Endothelial cell of umbilical vein (primary cell): ENCODE results near the gene XRN1. TPM values are rescaled to one million over a fixed set of nuclear protein-coding genes. Genes with fewer than 3 reads are reported as not detected.

Experiments used
- BruUV-seq: library from RNA; stranded (reverse); fragments of 400-500 nt; replicated peaks from 2 replicates; lab custom pipeline; 2021; lab: Mats Ljungman, UMichigan
- CTCF ChIA-PET: fragments of 300-600, 350-600 bp; sonication (Branson Sonifier 250); formaldehyde crosslinking; loops from one replicate; lab custom pipeline; 2021; ENCODE audit warnings: antibody characterized with exemption, inconsistent platforms; lab: Charles Lee
- POLR2A ChIA-PET: fragments of 300-600, 350-600 bp; sonication (Branson Sonifier 250); formaldehyde crosslinking; loops from one replicate; lab custom pipeline; 2021; ENCODE audit warnings: antibody characterized with exemption, inconsistent platforms; lab: Charles Lee
- DNase-seq: peaks from one replicate; pipeline ENCODE4 v3.0.0-alpha.2; 2011; ENCODE audit warnings: low read depth, low spot score
- FAIRE-seq: peaks from 2 replicates; lab custom pipeline; 2011; peaks lifted over from hg19 to GRCh38; lab: Jason Lieb, UNC
- H2AFZ ChIP-seq: 2 replicates; pipeline ENCODE4 v1.6.0; 2012; ENCODE audit warnings: low read depth, low read length, control low read depth, inconsistent platforms
- H3K27ac ChIP-seq: 2 replicates; pipeline ENCODE4 v1.5.1; 2011; ENCODE audit warnings: low read depth, mild to moderate bottlenecking, control low read depth, low read length, moderate library complexity; ENCODE audit not compliant: insufficient read depth
- H3K27me3 ChIP-seq, 2 experiments: 2 replicates each; pipeline versions ENCODE4 v1.6.0 to v1.6.1; 2011; ENCODE audit warnings: low read length in 2 of 2, mixed read lengths in 1 of 2; ENCODE audit not compliant: control insufficient read depth in 2 of 2, insufficient read depth in 2 of 2
- H3K36me3 ChIP-seq, 2 experiments: 2 replicates in 1 of 2; 3 replicates in 1 of 2; pipeline ENCODE4 v1.5.1; 2011; ENCODE audit warnings: low read length in 2 of 2, mild to moderate bottlenecking in 1 of 2, moderate library complexity in 1 of 2; ENCODE audit not compliant: control insufficient read depth in 2 of 2, insufficient read depth in 2 of 2; ENCODE audit errors: extremely low read depth in 1 of 2
- H3K4me1 ChIP-seq: 3 replicates; pipeline ENCODE4 v1.5.1; 2011; ENCODE audit warnings: mild to moderate bottlenecking, low read length; ENCODE audit not compliant: control insufficient read depth, insufficient read depth; ENCODE audit errors: extremely low read depth
- H3K4me2 ChIP-seq: 2 replicates; pipeline ENCODE4 v1.6.1; 2011; ENCODE audit warnings: low read length, control low read depth, mixed read lengths; ENCODE audit not compliant: insufficient read depth
- H3K4me3 ChIP-seq, 3 experiments: fragments of 200-600 bp in 1 of 3; sonication (generic), shearing (Covaris generic) in 1 of 3; replicated peaks in 1 of 3; 2 replicates each; pipeline ENCODE4 v1.5.1; 2011 to 2016; ENCODE audit warnings: control low read depth in 3 of 3, low read length in 3 of 3, mild to moderate bottlenecking in 2 of 3, inconsistent platforms in 1 of 3, low read depth in 1 of 3, moderate library complexity in 1 of 3; ENCODE audit not compliant: insufficient read depth in 1 of 3
- H3K79me2 ChIP-seq: 2 replicates; pipeline ENCODE4 v1.6.0; 2012; ENCODE audit warnings: low read length, inconsistent platforms; ENCODE audit not compliant: control insufficient read depth, insufficient read depth
- H3K9ac ChIP-seq: replicated peaks from 2 replicates; pipeline ENCODE3; 2011; ENCODE audit warnings: low read length, control low read depth; ENCODE audit not compliant: insufficient read depth; ENCODE audit errors: extremely low read depth
- H3K9me1 ChIP-seq: replicated peaks from 3 replicates; pipeline ENCODE4 v1.6.0; 2011; ENCODE audit warnings: mild to moderate bottlenecking, low read length; ENCODE audit not compliant: control insufficient read depth, insufficient read depth; ENCODE audit errors: extremely low read depth
- H3K9me3 ChIP-seq: replicated peaks from 2 replicates; pipeline ENCODE4 v1.5.1; 2012; ENCODE audit warnings: low read length, inconsistent platforms; ENCODE audit not compliant: control insufficient read depth, insufficient read depth
- H4K20me1 ChIP-seq: replicated peaks from 2 replicates; pipeline ENCODE3; 2011; ENCODE audit warnings: mild to moderate bottlenecking, low read length; ENCODE audit not compliant: control insufficient read depth, insufficient read depth; ENCODE audit errors: extremely low read depth
- EZH2 ChIP-seq: IDR thresholded peaks from 2 replicates; pipeline ENCODE4 v1.6.1; 2012; ENCODE audit warnings: borderline replicate concordance, low read depth, mild to moderate bottlenecking, moderate library complexity, low read length, inconsistent platforms; ENCODE audit not compliant: severe bottlenecking
- FOS ChIP-seq: IDR thresholded peaks from 2 replicates; pipeline ENCODE4 v1.6.1; 2011; ENCODE audit warnings: mild to moderate bottlenecking, low read length, moderate library complexity, borderline replicate concordance; ENCODE audit not compliant: insufficient read depth
- GATA2 ChIP-seq: IDR thresholded peaks from 2 replicates; pipeline ENCODE4 v1.7.0; 2011; ENCODE audit warnings: low read depth, mild to moderate bottlenecking, moderate library complexity, mixed read lengths, low read length; ENCODE audit not compliant: insufficient read length, insufficient read depth
- JUN ChIP-seq: IDR thresholded peaks from 2 replicates; pipeline ENCODE4 v1.6.1; 2011; ENCODE audit warnings: borderline replicate concordance, low read depth; ENCODE audit not compliant: insufficient read length, insufficient read depth
- MAX ChIP-seq: IDR thresholded peaks from 2 replicates; pipeline ENCODE4 v1.6.1; 2011; ENCODE audit not compliant: insufficient read depth, insufficient read length
- MYC ChIP-seq: IDR thresholded peaks from one replicate; pipeline ENCODE4 v1.6.1; 2011; ENCODE audit warnings: mild to moderate bottlenecking, low read depth, low read length
- POLR2A ChIP-seq: IDR thresholded peaks from 2 replicates; pipeline ENCODE4 v1.6.1; 2012; ENCODE audit warnings: low read depth, mild to moderate bottlenecking, control low read depth, low read length
- POLR2AphosphoS5 ChIP-seq: IDR thresholded peaks from 2 replicates; pipeline ENCODE4 v1.6.1; 2012; ENCODE audit warnings: low read depth, mild to moderate bottlenecking, control low read depth, low read length, moderate library complexity; ENCODE audit not compliant: insufficient read depth
- dilution Hi-C: fragments of 300-500 bp; cut with MboI; formaldehyde crosslinking; loops from one replicate; pipeline ENCODE4 v1.15.0; 2019; ENCODE audit warnings: low sequenced_read_pairs; ENCODE audit not compliant: extremely low pct_ligation_motif_present
- intact Hi-C: fragments of 100-400 bp; cut with micrococcal nuclease; formaldehyde crosslinking; loops from one replicate; pipeline ENCODE4 v1.10.0; 2022
- polyA plus RNA-seq, 4 experiments: library from polyadenylated mRNA; depleted of rRNA in 3 of 4; stranded (reverse) in 3 of 4; unstranded in 1 of 4; fragments of >200 nt; gene quantifications; 2 replicates each; pipeline versions ENCODE4 v1.2.1 to v1.2.3, GENCODE V29; 2011 to 2012; ENCODE audit warnings: missing spikeins in 1 of 4
- total RNA-seq: library from RNA; stranded (reverse); gene quantifications from 2 replicates; pipeline ENCODE4 v1.2.3, GENCODE V29; 2021
- TF ChIP-seq, protein P1 (sequence below), 2 donors: IDR thresholded peaks; 1 replicate in 1 of 2; 2 replicates in 1 of 2; pipeline ENCODE4 v1.5.1; 2011; ENCODE audit warnings: low read length in 2 of 2, mild to moderate bottlenecking in 2 of 2, moderate library complexity in 2 of 2, control low read depth in 1 of 2, inconsistent platforms in 1 of 2, low read depth in 1 of 2; ENCODE audit not compliant: insufficient read depth in 1 of 2; ENCODE audit errors: extremely low read depth in 1 of 2

XRN1 gene
- total and polyA plus RNA-seq, 2 donors (not counting 3 experiments of a cell fraction or from before 2014, with no cell fraction given), result 4.4 to 40.0 TPM

GRCh38 chr3:142319912-142320311 is 127.9 kb downstream of the XRN1 start:
- Histone ChIP-seq H3K9ac (no peak overlapping the region), H3K4me3 (no peak overlapping the region), H3K27me3 (no peaks in the 10 kb centered on the region), H3K27ac (no peak overlapping the region), H3K36me3 (no peaks in the 10 kb centered on the region), H3K79me2 (no peaks in the 10 kb centered on the region), H3K4me1 (no peaks in the 10 kb centered on the region), H4K20me1 (no peaks in the 10 kb centered on the region), H3K9me1 (no peaks in the 10 kb centered on the region), H3K9me3 (no peaks in the 10 kb centered on the region), H2AFZ (no peak overlapping the region), H3K4me2 (no peak overlapping the region)
- ChIA-PET POLR2A (no interaction called here), CTCF (no interaction called here)
- dilution Hi-C loops, result no loop called here
- BruUV-seq, result no TSS peak
- no peak for FAIRE-seq
- intact Hi-C loops, result no loop called here
- DNase-seq, result no peak
- no peak for TF ChIP-seq EZH2
- no peak for TF ChIP-seq GATA2
- no peak for TF ChIP-seq FOS
- TF ChIP-seq JUN, result no peak
- no peak for TF ChIP-seq MAX
- TF ChIP-seq, protein P1, sequence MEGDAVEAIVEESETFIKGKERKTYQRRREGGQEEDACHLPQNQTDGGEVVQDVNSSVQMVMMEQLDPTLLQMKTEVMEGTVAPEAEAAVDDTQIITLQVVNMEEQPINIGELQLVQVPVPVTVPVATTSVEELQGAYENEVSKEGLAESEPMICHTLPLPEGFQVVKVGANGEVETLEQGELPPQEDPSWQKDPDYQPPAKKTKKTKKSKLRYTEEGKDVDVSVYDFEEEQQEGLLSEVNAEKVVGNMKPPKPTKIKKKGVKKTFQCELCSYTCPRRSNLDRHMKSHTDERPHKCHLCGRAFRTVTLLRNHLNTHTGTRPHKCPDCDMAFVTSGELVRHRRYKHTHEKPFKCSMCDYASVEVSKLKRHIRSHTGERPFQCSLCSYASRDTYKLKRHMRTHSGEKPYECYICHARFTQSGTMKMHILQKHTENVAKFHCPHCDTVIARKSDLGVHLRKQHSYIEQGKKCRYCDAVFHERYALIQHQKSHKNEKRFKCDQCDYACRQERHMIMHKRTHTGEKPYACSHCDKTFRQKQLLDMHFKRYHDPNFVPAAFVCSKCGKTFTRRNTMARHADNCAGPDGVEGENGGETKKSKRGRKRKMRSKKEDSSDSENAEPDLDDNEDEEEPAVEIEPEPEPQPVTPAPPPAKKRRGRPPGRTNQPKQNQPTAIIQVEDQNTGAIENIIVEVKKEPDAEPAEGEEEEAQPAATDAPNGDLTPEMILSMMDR (IDR thresholded peaks at IDR 0.05; ENCODE audit: extremely low read depth in 1 of 2, insufficient read depth in 1 of 2, low read depth in 1 of 2, low read length in 2 of 2), result no peak
- no peak for TF ChIP-seq POLR2AphosphoS5
- TF ChIP-seq MYC, result no peak
- no peak for TF ChIP-seq POLR2A
